ENCODE data around the gene PLXNA4. TPM values are rescaled to one million over a fixed set of nuclear protein-coding genes. Genes with fewer than 3 reads are reported as not detected.
A peak's percentile ranks its signal among the peaks of the same experiment; 100 is the strongest.

Gene PLXNA4
- total and polyA plus RNA-seq, 11 donors: 1.8 to 22.1 (median 10.5) TPM

GRCh38 chr7:132434041-132434440 lies 142.2 kb downstream of the PLXNA4 start:
- 94 to 98% (median 96%) methylated on average over 7 of the region's 7 CpGs for WGBS, 4 donors
- Histone ChIP-seq H3K27ac (no peak overlapping the region), H3K4me1 (peaks cover 0 to 74% (median 32%) of the 10 kb centered on the region in 12 donors), H3K36me3 (no peaks in the 10 kb centered on the region), H3K27me3 (no peaks in the 10 kb centered on the region), H3K4me3 (no peak overlapping the region), H3K9me3 (no peaks in the 10 kb centered on the region)
- DNase-seq: no peak
- intact Hi-C loops (cut with DNase I): no loop called here
- no peak for ATAC-seq
- TF ChIP-seq CTCF (IDR thresholded peaks at IDR 0.05) (no peak), POLR2A (IDR thresholded peaks at IDR 0.05) (no peak)

GRCh38 chr7:132433301-132433700 lies 143.0 kb downstream of the PLXNA4 start:
- no peak for ATAC-seq
- Histone ChIP-seq H3K36me3 (no peaks in the 10 kb centered on the region), H3K4me3 (no peak overlapping the region), H3K27me3 (no peaks in the 10 kb centered on the region), H3K9me3 (no peaks in the 10 kb centered on the region), H3K4me1 (peaks cover 0 to 74% (median 35%) of the 10 kb centered on the region in 12 donors), H3K27ac (peak overlapping the region in 1 of 12 donors; percentile 6)
- 51 to 70% (median 64%) methylated on average over 2 of the region's 2 CpGs for WGBS, 4 donors
- no peak for DNase-seq
- TF ChIP-seq POLR2A (IDR thresholded peaks at IDR 0.05): no peak
- TF ChIP-seq CTCF (IDR thresholded peaks at IDR 0.05): no peak
- intact Hi-C loops (cut with DNase I): no loop called here

DNA sequence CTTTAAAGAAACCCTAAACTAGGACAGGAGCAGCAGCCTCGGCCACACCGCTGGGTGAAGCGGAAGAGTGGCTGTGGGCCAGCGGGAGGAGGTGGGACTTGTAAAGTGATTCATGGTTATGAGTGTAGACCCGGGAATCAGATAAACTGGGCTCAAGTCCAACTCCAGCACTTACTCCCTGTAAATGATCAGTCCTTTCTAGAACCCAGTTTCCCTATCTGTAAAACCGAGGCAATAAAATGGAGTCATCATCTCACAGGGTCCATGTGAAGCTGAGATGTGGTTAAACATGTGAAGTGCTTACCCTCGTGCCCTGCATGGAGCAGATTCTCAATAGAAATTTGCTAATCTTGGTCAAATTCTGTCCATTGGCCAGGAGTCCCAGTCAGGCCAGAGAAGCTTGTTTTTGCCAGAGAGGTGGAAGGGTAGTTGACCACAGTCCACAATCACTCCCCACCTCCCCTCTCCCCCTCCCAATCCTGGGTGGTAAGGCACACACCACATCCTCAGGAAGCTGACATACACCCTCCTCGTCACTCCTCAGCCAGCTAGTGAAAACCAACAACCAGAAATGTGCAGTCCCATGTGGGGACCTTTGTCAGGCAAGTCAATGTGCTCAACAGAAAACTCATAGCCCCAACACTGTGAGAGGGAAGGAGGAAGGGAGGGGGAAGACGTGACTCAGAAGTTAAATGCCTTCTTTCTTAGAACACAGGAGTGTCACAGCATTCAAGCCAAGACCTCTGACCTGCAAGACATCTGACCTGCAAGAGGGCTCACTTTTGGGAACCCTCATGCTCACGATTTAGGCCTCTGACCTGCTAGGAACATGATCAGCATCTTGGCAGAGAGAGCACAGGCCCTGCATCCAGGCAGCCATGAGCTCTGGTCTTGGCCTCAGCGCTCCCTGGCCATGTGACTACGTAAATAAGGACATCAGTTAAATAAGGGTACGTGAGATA lies 145.1 kb downstream of the PLXNA4 start:
- ATAC-seq (peak in 3 of 4 donors; percentile 15 to 50 (median 34)), DNase-seq (peak in 1 of 5 donors; percentile 52)
- Histone ChIP-seq H3K36me3 (no peaks in the 10 kb centered on the region), H3K4me3 (no peak overlapping the region), H3K9me3 (no peaks in the 10 kb centered on the region), H3K27me3 (no peaks in the 10 kb centered on the region), H3K4me1 (peaks cover 0 to 57% (median 23%) of the 10 kb centered on the region in 12 donors), H3K27ac (peak overlapping the region in 1 of 12 donors; percentile 29)
- intact Hi-C loops (cut with DNase I): no loop called here
- 58 to 66% (median 63%) methylated on average over 12 to 13 of the region's 13 CpGs for WGBS, 4 donors
- TF ChIP-seq CTCF (IDR thresholded peaks at IDR 0.05): no peak
- no peak for TF ChIP-seq POLR2A (IDR thresholded peaks at IDR 0.05)

DNA sequence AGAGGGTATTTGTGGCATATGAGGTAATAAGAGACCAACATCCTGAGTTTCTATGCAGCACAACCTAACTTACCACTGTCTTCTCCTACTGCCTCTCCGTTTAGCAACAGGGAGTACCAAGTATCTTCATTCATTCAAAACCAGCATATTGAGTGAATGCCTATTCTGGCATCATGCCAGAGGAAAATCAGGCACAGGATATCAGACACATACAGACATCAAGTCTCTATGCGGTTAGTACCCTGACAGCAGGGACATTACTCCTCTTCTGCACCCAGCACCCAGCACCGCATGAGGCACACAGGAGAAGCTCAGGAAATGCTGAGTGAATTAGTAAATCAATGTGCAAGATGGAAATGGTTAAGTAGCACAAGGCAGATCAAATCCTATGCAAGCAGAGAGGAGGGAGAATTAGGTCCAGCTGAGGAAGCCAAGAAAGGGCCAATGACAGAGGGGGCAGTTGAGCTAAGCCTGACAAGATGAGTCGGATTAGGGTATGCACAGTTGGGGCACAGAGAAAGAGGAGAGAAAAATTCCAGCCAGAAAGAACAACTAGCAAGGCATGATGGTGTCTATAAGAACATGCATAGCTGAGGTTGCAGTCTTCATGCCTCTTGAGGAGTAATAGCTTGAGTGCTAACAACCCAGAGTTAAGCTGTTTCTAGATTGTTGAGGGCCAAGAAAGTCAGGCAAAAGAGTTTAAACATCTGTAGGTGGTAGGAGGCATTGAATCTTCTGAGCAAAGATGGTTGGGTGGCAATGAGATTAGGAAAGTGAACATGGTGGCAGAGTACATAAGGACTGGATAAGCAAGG lies 146.0 kb downstream of the PLXNA4 start:
- H3K27ac ChIP-seq: peak overlapping the region in 1 of 12 donors; percentile 29
- H3K9me3 ChIP-seq: no peaks in the 10 kb centered on the region
- H3K36me3 ChIP-seq: no peaks in the 10 kb centered on the region
- DNase-seq: no peak
- H3K27me3 ChIP-seq: no peaks in the 10 kb centered on the region
- intact Hi-C loops (cut with DNase I): no loop called here
- H3K4me3 ChIP-seq: no peak overlapping the region
- no peak for ATAC-seq
- peaks cover 0 to 48% (median 22%) of the 10 kb centered on the region in 12 donors for H3K4me1 ChIP-seq
- WGBS, 4 donors: 73 to 87% (median 84%) methylated on average over 4 of the region's 4 CpGs
- no peak for TF ChIP-seq POLR2A (IDR thresholded peaks at IDR 0.05)
- no peak for TF ChIP-seq CTCF (IDR thresholded peaks at IDR 0.05)
